Esophagus mucosa (tissue), 1 donor: ENCODE measurements around the gene NDUFV2. TPM values are rescaled to one million over a fixed set of nuclear protein-coding genes. Genes with fewer than 3 reads are reported as not detected.
"Not testable (repeated sequence)": the region's sequence is repeated elsewhere in the genome, so short reads cannot be mapped to it uniquely, and the experiment has no call there.

Source experiments
- ATAC-seq: fragments of 200-7000 bp; cut with Tn5 transposase; one replicate; pipeline ENCODE4 v1.9.1; 2020
- total RNA-seq: library from RNA; stranded (reverse); gene quantifications from one replicate; pipeline ENCODE4 v1.2.4, GENCODE V29; 2023
- donor health status: DM: yes; HTN: yes; CAD: no.

Gene NDUFV2
- total RNA-seq, 1 donor from 2014 or later, result 156 TPM

DNA sequence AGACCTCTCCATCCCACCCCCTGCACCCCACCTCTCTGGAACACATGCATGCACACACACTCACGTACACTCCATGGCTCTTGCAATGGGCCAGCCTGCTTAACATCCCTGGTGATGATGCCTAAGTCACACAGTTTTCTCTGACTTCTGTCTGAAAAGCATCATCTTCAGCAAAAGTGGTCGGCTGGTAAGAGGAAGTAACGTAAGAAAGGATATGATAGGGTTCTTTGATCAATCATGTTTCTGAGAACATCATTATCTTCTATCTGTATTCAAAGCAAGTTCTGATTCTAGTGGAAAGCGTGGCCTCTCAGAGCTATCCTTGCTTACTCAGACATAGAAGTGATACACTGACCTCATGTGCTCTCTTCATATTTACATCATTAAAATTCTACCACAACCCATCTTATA is 11.4 kb upstream of the NDUFV2 start:
- ATAC-seq, result peak; percentile 20

DNA sequence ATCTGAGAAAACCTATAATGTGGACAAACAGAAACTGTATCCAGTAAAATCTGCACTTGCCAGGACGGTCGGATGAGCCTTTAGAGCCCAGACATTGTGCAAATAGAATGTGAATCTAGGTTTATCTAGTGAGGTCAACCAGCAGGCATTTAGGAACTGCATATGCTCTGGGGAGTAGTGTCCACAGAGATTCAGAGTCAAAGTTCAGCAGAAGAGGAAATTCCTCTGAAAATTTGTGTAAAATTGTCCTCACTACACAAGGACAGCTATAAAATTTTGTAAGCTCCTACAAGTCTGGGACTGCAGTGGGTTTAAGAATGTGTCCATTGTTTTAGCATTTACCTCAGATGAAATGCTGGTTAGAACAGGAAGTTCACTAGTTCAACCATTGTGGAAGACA is 9.8 kb upstream of the NDUFV2 start:
- no peak for ATAC-seq

DNA sequence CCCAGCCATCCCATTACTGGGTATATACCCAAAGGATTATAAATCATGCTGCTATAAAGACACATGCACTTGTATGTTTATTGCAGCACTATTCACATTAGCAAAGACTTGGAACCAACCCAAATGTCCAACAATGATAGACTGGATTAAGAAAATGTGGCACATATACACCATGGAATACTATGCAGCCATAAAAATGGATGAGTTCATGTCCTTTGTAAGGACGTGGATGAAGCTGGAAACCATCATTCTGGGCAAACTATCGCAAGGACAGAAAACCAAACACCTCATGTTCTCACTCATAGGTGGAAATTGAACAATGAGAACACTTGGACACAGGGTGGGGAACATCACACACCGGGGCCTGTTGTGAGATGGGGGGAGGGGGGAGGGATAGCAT is 9.4 kb upstream of the NDUFV2 start:
- ATAC-seq, result not testable (repeated sequence)

DNA sequence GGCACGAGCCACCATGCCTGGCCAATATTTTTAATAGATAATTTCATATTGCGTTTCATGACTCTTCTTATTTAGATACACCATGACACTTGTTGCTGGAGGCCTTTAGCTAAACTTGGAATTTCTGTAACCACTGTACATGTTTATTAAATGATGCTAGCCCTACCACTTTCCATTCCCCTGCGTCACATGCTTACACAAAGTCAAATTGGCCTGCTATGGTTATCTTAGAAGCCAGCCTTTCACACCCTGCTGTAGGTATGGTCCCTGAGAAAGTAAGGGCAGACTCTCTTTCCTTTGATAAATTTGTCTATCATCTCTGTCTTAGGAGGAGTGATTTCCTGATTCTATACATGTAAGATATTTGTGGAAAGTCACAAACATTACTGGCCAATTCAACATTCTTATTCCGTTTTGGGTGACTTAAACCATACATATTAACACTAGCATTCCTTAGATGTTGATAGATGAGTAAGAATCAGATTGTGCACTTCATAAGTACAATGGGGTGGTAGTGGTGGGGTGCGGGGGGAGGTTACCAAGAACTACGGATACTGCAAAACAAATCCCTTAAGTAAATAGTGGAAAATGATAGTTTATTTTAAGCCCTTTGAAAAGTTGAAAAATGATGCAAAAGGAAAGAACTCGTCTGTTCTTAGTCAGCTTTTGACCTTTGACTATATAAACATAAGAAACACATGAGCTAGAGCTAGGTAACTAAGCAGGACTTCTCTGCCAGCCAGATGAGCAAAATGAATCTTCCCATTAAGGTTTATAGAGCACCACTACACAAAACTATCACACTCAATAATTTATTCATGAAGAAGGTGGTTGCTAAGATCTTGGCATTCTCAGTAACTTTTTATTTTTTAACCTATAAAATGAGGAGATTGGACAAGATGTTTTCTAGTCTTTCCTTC is 7.9 kb upstream of the NDUFV2 start:
- no peak for ATAC-seq

DNA sequence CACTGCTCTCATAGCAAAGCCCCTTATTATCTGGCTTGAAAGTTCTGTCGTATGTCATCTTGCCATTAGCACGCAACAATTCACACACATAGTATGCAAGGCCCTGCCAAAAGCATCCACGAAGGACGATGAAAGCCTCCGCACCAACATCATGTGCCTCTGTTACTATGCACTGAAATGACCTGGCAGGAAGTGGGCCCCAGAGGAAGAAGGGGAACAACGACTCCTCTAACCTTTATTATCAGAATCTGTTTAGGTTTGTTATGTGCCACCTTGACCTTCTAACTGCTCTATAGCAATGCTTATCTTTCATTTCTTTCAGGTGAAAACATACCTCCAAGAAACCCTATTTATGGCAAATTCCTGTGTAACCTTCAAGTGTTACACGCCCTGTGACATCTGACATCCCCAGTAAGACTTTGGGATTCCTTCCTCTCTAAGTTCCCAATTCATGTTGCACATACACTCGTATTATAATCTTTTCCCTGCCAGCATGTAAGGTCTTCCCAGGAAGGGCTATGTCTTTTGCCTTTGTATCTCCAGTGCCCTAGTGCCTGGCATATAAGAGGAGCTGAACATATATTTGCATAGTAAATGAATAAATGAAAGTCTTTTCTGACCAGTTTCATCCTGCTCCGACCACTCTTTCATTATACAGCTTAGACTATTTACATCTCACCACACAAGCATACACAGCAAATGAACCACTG is 7.0 kb upstream of the NDUFV2 start:
- peak; percentile 39 for ATAC-seq

DNA sequence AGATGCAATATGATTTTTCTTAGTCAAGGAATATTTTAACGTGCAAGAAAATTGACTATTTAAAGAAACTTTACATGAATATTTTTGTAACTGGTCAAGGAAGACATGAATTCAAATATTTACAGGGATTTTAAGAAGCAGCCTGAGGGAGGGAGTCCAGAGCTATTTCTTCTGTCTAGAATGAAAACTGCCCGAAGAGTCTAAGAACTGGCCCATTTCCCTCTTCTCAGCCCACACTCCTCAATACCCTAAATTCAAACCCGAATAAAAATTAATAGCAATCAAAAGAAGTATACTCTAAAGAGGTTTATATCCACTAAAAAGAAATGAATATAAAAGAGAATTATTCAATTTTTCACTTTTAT is 6.5 kb upstream of the NDUFV2 start:
- no peak for ATAC-seq

DNA sequence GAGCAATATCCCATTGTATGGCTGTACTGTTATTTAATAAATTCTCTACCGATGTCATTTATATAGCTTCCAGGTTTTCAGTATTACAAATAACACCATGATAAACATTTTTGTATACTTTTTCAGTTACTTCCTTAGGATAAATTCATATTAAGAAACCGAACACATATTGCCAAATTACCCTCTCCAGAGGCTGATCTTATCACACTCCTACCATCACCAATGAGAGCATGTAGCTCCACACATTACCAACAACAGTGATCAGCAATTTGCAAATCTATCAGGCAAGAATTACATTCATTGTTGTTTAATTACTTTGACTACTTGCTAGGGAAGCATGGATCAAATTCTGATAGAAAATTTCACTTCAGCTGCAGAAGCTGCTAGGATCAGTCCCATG is 5.8 kb upstream of the NDUFV2 start:
- ATAC-seq, result no peak

DNA sequence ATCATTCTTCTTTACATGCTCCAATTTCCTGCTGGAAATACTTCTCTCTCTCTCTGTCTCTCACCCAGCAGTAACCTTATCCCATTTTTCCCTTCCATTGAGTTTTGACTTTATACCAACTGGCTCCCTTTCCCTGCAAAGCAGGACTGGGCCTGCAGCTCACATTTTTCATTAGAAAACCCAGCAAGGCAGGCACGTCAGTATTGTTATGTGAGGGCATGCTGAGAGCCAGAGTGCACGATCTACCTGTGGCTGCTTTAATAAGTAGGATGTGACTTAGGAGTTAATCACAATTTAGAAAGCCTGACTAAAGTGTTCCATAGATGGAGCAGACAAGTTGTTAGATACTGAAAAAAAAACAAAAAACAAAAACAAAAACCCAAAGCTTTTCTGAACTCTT is 5.2 kb upstream of the NDUFV2 start:
- no peak for ATAC-seq

DNA sequence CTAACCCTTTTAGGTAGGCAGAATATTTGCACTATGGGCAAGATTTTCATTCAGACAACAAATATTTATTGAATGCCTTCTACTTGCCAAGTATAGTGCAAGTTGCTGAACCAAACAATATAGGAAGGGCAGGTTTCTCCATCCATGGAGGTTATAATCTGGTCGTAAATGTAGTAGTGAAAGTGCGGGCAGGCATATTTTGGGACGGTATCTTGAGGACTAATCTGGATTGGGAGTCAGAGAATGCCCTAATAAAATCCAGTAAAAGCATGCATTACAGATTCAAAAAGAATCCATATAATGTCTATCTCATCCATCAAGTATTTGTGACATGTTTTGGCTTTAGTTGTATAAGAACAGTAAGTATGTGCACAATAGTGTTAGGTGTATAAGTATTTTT is 1.7 kb upstream of the NDUFV2 start:
- no peak for ATAC-seq

DNA sequence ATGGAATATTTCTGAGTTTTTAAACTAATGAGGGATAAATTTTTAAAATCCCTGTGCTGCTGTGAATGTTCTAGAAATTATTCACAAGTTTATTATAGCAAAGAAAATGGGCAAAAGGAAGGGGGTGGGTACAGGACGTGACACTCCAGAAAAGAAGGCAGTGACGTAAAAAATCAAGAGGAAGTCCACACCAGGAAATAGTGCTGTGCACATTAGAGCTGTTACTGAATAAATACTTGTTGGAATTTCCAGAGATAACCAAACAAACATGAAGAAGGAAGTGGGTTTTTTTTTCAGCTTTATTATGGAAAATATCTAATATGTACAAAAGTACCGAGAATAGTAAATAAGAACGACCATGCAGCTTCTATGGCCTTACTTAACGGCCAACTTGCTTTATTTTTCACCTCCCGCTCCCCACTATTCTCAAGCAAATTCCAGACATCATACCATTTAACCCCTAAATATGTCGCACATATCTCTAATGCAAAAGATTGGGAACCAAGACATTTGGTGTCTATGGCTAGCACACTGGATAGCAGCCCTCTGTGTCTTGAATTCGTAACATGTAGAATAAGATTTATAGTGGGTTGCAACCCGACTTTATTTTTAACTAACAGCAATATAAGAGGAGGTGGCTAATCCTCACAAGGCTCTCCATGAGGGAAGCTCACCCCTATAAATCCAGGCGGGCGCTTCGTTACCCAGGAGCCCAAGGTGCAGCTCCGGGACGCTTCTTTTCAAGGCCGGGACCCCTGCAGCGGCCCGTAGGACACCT is 580 bp upstream of the NDUFV2 start:
- peak; percentile 48 for ATAC-seq

DNA sequence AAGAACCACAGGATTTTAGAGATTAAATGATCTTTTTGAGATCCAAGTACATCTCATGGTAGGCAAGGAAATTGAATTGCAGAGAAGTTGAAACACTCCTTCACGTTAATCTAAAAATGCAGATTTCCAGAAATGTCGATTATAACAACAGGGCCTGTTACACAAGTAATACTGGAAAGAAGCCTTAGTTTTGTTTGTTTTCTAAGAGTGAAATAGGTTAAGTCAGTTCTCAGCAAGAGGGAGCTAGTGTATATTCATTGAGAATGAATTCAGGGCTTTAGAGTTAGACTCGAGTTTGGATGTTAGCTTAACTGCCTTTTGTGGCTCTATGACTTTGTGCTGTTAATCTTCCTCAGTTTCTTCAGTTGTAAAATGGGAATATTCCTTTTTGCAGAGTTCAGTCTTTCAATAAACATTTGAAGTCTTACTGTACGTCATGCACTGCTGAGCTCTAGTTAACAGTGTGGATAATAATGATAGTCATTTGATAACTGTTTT is 926 bp downstream of the NDUFV2 start:
- ATAC-seq, result no peak

DNA sequence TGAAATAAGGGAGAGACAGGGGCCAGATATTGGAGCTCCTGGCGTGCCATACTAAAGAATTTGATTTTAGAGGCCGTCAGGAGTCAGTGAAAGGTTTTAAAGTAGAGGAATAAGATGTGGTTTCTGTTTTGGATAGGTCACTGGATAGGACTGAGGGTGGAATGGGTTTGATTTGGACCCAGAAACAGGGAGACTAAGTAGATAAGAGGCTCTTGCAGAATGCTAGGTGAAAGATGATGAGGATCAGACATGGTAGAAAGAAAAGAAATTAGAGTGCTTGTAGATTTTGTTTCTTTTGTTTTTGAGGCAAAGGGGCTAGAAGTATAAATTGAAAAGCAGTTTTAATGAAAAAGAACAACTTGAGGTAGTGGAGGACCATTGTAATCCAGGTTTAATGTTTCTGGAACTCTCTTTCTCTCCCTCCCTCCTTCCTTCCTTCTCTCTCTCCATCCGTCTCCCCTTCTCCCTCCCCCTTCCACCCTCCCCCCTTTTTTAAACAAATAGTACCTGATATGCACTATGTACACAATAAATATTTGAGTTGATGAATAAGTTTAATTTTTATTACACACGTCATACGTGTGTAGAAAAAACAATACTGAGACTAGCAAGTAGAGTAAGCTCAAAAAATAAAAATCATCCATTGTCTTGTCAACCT is 1.9 kb downstream of the NDUFV2 start:
- no peak for ATAC-seq

DNA sequence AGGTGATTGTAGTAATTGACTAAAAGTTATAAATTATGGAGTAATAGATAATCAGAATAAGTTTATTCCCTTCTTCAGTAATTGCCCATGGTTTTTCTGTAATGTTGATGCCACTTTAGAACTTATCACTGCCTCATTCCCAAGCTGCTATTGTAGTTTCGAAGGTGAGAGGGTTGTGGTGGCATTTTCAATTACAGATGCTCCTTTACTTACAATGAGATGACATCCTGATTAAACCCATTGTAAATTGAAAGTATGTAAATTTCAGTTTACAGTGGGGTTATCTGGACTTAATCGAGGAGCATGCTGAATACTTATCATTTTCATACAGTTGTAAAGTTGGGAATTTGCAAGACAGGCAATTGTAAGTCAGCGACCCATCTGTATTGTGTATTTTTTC is 2.9 kb downstream of the NDUFV2 start:
- ATAC-seq, result no peak

DNA sequence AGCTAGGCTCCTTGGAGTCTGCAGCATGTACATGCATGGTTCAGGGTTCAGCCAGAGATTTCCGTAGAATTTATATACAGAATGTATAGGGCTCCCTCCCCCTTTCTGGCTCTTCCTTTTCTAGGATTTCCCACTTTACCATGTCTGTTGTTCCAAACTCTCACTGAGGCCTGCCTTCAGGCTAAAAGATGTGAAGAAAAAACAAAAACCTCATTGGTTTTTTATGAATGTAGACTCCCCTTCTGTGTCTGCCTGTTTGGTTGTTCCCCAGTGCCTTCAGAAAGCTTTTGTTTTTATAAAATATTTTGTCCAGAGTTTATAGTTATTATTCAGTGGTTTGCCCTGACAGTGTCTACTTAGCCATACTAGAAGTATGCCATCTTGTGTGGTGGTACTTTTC is 3.6 kb downstream of the NDUFV2 start:
- no peak for ATAC-seq

DNA sequence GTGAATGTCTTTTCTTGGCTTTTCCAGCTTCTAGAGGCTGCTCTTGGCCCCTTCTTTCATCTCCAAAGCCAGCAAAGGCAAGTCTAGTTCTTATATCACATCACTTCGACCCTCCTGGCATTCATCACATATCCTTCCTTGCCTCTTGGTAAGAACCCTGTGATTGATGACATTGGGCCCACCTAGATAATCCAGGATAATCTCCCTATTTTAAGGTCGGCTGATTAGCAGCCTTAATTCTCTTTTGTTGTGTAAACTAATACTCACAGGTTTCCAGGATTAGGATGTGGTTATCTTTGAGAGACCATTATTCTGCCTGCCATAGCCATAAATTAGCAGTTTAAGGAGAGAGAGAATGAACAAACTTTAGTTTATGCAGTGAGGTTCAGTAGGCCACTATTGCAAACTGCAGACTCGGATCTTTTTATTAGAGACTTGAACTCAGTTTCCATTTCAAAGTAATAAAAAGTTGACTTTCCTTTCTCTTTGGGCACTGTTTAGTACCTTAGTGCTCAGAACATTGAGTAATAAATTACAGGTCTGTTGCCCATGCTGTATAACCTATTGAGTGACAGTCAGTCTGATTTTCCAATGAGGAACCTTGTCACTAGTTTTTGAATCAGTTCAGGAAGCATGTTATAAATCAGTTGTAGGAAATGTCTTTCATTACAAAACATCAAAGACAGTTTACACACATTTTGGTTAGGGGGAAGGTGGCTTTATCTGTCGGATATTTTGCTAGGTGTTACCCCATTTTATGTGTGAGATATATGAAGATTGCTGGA is 4.5 kb downstream of the NDUFV2 start:
- ATAC-seq, result no peak

DNA sequence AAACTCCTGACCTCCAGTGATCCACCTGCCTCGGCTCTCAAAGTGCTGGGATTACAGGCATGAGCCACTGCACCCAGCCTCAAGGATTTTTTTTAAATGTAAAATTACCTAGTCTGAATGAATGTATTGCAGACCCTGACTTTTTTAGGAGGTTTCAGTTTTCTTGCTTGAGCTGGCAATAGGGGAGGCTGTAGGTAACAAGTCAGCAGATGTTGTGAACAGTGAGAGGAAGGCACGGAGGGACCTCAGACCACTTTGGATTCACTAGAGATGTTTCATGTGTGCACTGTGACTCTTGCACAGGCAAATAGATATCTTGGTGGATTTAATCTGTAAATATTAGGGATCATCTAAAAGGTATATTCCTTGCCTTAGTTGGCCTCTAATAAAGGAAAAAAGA is 6.4 kb downstream of the NDUFV2 start:
- no peak for ATAC-seq

DNA sequence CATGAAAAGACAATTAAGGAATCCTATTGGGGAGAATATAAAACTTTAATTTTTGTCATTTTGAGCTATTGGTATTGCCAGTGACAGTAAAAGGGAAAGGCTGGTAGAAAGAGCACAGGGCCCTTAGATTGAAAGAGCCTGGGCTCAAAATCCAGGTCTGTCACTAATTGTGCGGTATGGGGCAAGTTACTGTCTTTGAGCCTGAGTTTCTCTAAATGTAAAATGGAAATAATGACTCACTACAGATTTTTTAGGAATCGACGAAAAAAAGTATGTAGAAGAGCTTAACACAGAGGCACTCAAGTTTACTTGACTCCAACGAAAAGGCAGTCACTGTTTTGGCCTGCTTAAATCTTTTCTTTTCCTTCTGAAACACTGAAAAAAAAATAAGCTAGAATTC is 7.0 kb downstream of the NDUFV2 start:
- ATAC-seq, result no peak

DNA sequence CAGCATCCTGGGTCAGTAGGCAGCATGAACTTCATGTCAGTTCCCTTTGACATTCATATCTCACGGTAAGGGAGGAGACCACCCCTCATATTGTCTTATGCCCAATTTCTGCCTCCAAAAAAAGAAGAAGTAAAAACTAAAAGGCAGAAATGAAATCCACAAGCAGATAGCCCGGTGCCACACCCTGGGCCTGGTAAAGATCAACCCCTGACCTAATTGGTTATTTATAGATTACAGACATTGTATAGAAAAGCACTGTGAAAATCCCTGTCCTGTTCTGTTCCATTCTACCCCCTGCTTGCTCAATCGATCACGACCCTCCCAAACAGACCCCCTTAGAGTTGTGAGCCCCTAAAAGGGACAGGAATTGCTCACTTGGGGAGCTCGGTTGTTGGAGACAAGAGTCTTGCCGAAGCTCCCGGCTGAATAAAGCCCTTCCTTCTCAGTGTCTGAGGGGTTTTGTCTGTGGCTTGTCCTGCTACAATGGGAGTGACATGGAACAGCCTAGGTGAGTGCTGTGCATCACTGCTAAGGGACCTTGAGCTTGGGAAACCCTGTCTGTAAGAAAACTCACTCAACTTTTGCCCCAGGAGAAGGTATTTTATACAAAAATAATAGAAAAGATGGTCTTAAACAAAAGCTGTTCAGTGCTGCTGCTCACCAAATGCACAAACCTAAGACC is 11.1 kb downstream of the NDUFV2 start:
- ATAC-seq, result no peak

DNA sequence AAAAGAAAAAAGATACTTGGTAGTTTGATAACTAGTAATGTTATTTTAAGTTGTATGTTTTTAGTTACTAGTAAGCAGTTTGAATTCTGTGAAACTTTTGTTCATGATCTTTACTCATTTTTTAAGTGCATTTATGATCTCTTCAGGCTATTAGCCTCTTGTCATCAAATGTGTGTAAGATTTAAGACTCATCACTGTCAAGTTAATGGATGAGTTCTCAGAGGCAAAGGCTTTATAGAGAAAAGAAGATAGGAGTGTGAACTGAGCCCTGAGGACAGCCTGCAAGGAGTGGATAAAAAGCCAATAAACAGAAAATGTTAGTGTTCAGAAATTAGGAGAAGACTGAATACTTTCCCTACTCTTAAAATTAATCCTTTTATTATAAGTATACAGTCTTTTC is 13.5 kb downstream of the NDUFV2 start:
- ATAC-seq, result no peak

DNA sequence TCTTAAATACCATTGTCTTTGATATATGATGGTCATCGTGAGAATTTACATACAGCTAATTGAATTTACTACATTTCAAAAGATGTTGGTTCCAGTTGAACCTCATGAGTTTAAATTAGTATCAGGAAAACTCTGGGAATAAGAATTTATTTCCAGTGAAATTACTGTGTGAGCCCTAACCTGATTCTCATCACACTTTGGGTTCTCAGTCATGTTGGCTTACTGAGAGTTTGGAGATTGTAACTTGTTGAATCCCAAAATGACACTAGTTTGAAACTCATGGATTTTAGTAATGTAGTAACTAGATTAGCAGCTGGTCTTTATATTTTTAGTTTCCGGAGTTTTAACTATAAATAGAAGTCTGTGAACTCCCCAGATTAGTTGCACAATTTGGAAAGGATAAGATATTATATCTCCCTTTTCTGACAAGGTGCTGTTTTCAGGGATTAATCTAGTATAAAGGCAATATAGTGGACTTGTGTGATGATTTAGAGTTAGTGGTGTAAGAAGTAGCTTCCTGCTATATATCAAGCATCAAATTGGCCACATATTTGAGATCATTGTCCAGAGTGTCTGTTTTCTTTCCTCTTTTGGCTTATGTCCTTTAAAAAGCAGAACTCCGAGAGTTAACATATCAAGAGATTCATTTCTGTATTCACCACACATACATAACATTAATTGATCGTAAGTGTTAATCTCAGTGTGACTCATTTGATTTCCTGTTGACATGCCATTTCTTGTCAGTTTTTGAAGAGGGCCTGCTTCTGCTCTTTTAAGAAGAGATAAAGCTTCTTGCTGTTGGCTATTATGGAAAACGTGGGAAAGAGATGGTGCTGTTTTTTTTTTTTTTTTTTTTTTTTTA is 15.7 kb downstream of the NDUFV2 start:
- peak; percentile 31 for ATAC-seq
